Transverse colon (tissue), 3 donors: ENCODE results near the gene ALKBH8.

Source experiments
- EP300 ChIP-seq: sonication (generic); formaldehyde crosslinking; IDR thresholded peaks from one replicate; pipeline ENCODE4 v1.6.1; 2017; ENCODE audit warnings: antibody characterized with exemption, low read depth
- POLR2A ChIP-seq: fragments of 450-650 bp; IDR thresholded peaks from one replicate; pipeline ENCODE4 v1.6.1; 2016; ENCODE audit warnings: antibody characterized with exemption, mild to moderate bottlenecking, moderate library complexity
- TF ChIP-seq, protein P1 (sequence below), 5 experiments: fragments of 200-600 bp in 3 of 5; fragments of 450-650 bp in 2 of 5; sonication (generic) in 3 of 5; IDR thresholded peaks; 1 replicate in 2 of 5; 2 replicates in 3 of 5; pipeline ENCODE4 v1.5.1; 2016 to 2017; ENCODE audit warnings: antibody characterized with exemption in 5 of 5, inconsistent platforms in 3 of 5, mild to moderate bottlenecking in 2 of 5, moderate library complexity in 1 of 5

GRCh38 chr11:107594736-107595135, 29.2 kb upstream of the ALKBH8 start:
- TF ChIP-seq, protein P1, sequence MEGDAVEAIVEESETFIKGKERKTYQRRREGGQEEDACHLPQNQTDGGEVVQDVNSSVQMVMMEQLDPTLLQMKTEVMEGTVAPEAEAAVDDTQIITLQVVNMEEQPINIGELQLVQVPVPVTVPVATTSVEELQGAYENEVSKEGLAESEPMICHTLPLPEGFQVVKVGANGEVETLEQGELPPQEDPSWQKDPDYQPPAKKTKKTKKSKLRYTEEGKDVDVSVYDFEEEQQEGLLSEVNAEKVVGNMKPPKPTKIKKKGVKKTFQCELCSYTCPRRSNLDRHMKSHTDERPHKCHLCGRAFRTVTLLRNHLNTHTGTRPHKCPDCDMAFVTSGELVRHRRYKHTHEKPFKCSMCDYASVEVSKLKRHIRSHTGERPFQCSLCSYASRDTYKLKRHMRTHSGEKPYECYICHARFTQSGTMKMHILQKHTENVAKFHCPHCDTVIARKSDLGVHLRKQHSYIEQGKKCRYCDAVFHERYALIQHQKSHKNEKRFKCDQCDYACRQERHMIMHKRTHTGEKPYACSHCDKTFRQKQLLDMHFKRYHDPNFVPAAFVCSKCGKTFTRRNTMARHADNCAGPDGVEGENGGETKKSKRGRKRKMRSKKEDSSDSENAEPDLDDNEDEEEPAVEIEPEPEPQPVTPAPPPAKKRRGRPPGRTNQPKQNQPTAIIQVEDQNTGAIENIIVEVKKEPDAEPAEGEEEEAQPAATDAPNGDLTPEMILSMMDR (IDR thresholded peaks at IDR 0.05) = no peak
- no peak for TF ChIP-seq EP300
- no peak for TF ChIP-seq POLR2A
